Common myeloid progenitor, CD34-positive (primary cell): ENCODE measurements around the gene PLPP4.

ENCODE experiments used
- CTCF ChIA-PET: fragments of 350-600 bp; sonication (Branson Sonifier 250); formaldehyde crosslinking; loops from one replicate; lab custom pipeline; 2021; ENCODE audit warnings: antibody characterized with exemption; lab: Charles Lee
- POLR2A ChIA-PET: fragments of 350-600 bp; sonication (Branson Sonifier 250); formaldehyde crosslinking; loops from one replicate; lab custom pipeline; 2021; ENCODE audit warnings: antibody characterized with exemption; lab: Charles Lee
- DNase-seq, 3 donors: peaks; one replicate each; pipeline versions ENCODE4 v3.0.0 to v3.0.0-alpha.2; 2013
- H3K27ac ChIP-seq, 2 experiments: 1 replicate in 1 of 2; 2 replicates in 1 of 2; pipeline ENCODE4 v1.7.0; 2013; ENCODE audit warnings: inconsistent platforms in 2 of 2, low read length in 2 of 2, mild to moderate bottlenecking in 2 of 2, low read depth in 1 of 2, moderate library complexity in 1 of 2; ENCODE audit not compliant: severe bottlenecking in 2 of 2, insufficient read depth in 1 of 2, poor library complexity in 1 of 2
- H3K27me3 ChIP-seq, 5 experiments: replicated peaks in 2 of 5; 1 replicate in 3 of 5; 2 replicates in 2 of 5; pipeline versions ENCODE4 v1.6.1 to v1.7.0; 2013; ENCODE audit warnings: low read length in 4 of 5, mild to moderate bottlenecking in 2 of 5, moderate library complexity in 2 of 5, inconsistent platforms in 1 of 5; ENCODE audit not compliant: insufficient read depth in 5 of 5, control insufficient read depth in 4 of 5
- H3K36me3 ChIP-seq, 4 experiments: 1 replicate in 2 of 4; 2 replicates in 2 of 4; pipeline versions ENCODE4 v1.6.1 to v1.7.0; 2013; ENCODE audit warnings: low read length in 3 of 4, control low read depth in 1 of 4, mild to moderate bottlenecking in 1 of 4; ENCODE audit not compliant: control insufficient read depth in 4 of 4, insufficient read depth in 4 of 4
- H3K4me1 ChIP-seq, 4 experiments: 1 replicate in 3 of 4; 2 replicates in 1 of 4; pipeline versions ENCODE4 v1.6.1 to v1.7.1; 2013; ENCODE audit warnings: low read length in 3 of 4, mild to moderate bottlenecking in 3 of 4, control low read depth in 1 of 4, inconsistent platforms in 1 of 4, moderate library complexity in 1 of 4; ENCODE audit not compliant: control insufficient read depth in 4 of 4, insufficient read depth in 4 of 4; ENCODE audit errors: control extremely low read depth in 1 of 4
- H3K4me3 ChIP-seq, 7 experiments: 1 replicate in 4 of 7; 2 replicates in 3 of 7; pipeline versions ENCODE4 v1.5.1 to v1.7.0; 2013; ENCODE audit warnings: mild to moderate bottlenecking in 7 of 7, low read length in 6 of 7, moderate library complexity in 6 of 7, inconsistent platforms in 2 of 7, low read depth in 2 of 7, control low read depth in 1 of 7; ENCODE audit not compliant: insufficient read depth in 4 of 7, control insufficient read depth in 1 of 7; ENCODE audit errors: extremely low read depth in 1 of 7
- H3K9me3 ChIP-seq, 5 experiments: 1 replicate in 4 of 5; 2 replicates in 1 of 5; pipeline versions ENCODE4 v1.6.1 to v1.7.1; 2013; ENCODE audit warnings: low read length in 4 of 5, mild to moderate bottlenecking in 2 of 5, inconsistent platforms in 1 of 5, low read depth in 1 of 5, moderate library complexity in 1 of 5; ENCODE audit not compliant: control insufficient read depth in 4 of 5, insufficient read depth in 2 of 5; ENCODE audit errors: control extremely low read depth in 1 of 5
- WGBS: methylation state at CpG from one replicate; pipeline ENCODE4 v1.1.5; 2013; ENCODE audit not compliant: insufficient coverage; 5-methylcytosine and 5-hydroxymethylcytosine counted together

The PLPP4 gene

GRCh38 chr10:120600871-120601649 is 144.0 kb downstream of the PLPP4 start:
- DNase-seq, result peak; percentile 67 to 93 (median 90)
- POLR2A ChIA-PET, result no interaction called here
- Histone ChIP-seq H3K4me1 (peaks cover 0 to 14% (median 11%) of the 10 kb centered on the region in 4 experiments), H3K9me3 (peaks cover 0 to 7% (median 0%) of the 10 kb centered on the region in 5 experiments), H3K27me3 (no peaks in the 10 kb centered on the region), H3K27ac (no peak overlapping the region), H3K36me3 (no peaks in the 10 kb centered on the region), H3K4me3 (peak overlapping the region in 1 of 7 experiments; percentile 11)
- 10% methylated on average over 10 of the region's 12 CpGs for whole genome bisulfite sequencing
- CTCF ChIA-PET, result interaction anchor here (0.7 to 5.0 kb wide), 5 partner anchors 12 to 178 kb away, joined by 3 to 21 read pairs (median 11); no protein-coding TSS in a partner anchor

- 100% methylated on average over 1 of the region's 2 CpGs for WGBS
- no peak overlapping the region for H3K27ac ChIP-seq
- H3K27me3 ChIP-seq, result no peaks in the 10 kb centered on the region
- ChIA-PET CTCF (interaction anchor here (0.7 to 2.3 kb wide), 3 partner anchors 129 to 179 kb away, joined by 3 to 11 read pairs (median 3); no protein-coding TSS in a partner anchor), POLR2A (no interaction called here)
- peaks cover 0 to 7% (median 0%) of the 10 kb centered on the region in 5 experiments for H3K9me3 ChIP-seq
- no peak overlapping the region for H3K4me3 ChIP-seq
- no peak for DNase-seq
- H3K4me1 ChIP-seq, result peaks cover 0 to 14% (median 11%) of the 10 kb centered on the region in 4 experiments
- H3K36me3 ChIP-seq, result no peaks in the 10 kb centered on the region
Observed at GRCh38 chr10:120601999-120602398, 145.0 kb downstream of the PLPP4 start.

GRCh38 chr10:120605410-120605809 is 148.4 kb downstream of the PLPP4 start:
- Histone ChIP-seq H3K27me3 (no peaks in the 10 kb centered on the region), H3K9me3 (peaks cover 0 to 7% (median 0%) of the 10 kb centered on the region in 5 experiments), H3K36me3 (no peaks in the 10 kb centered on the region), H3K4me1 (peaks cover 0 to 13% (median 10%) of the 10 kb centered on the region in 4 experiments), H3K4me3 (no peak overlapping the region), H3K27ac (no peak overlapping the region)
- DNase-seq, result no peak
- WGBS, result no CpG with 5 or more reads among the region's 3 CpGs
- ChIA-PET CTCF (interaction anchor here (0.8 to 1.3 kb wide), 3 partner anchors 16 to 133 kb away, joined by 3 to 4 read pairs (median 4); no protein-coding TSS in a partner anchor), POLR2A (no interaction called here)

GRCh38 chr10:120606051-120606764 is 149.2 kb downstream of the PLPP4 start:
- Histone ChIP-seq H3K4me1 (peaks cover 0 to 5% (median 3%) of the 10 kb centered on the region in 4 experiments), H3K27me3 (no peaks in the 10 kb centered on the region), H3K36me3 (no peaks in the 10 kb centered on the region), H3K9me3 (peaks cover 0 to 7% (median 0%) of the 10 kb centered on the region in 5 experiments), H3K27ac (no peak overlapping the region), H3K4me3 (no peak overlapping the region)
- no peak for DNase-seq
- 100% methylated on average over 1 of the region's 5 CpGs for WGBS
- ChIA-PET POLR2A (no interaction called here), CTCF (interaction anchor here (0.8 to 1.3 kb wide), 3 partner anchors 15 to 132 kb away, joined by 3 to 4 read pairs (median 4); no protein-coding TSS in a partner anchor)

- DNase-seq, result no peak
- no peaks in the 10 kb centered on the region for H3K36me3 ChIP-seq
- no peaks in the 10 kb centered on the region for H3K27me3 ChIP-seq
- peaks cover 0 to 7% (median 0%) of the 10 kb centered on the region in 5 experiments for H3K9me3 ChIP-seq
- H3K27ac ChIP-seq, result no peak overlapping the region
- CTCF ChIA-PET, result interaction anchor here (1.0 kb wide), 1 partner anchor 41 kb away, joined by 3 read pairs; no protein-coding TSS in a partner anchor
- WGBS, result 100% methylated on average over 1 of the region's 2 CpGs
- H3K4me3 ChIP-seq, result no peak overlapping the region
- no peaks in the 10 kb centered on the region for H3K4me1 ChIP-seq
- POLR2A ChIA-PET, result no interaction called here
Observed at GRCh38 chr10:120607016-120607709, 150.1 kb downstream of the PLPP4 start.

GRCh38 chr10:120607710-120608703 is 151.0 kb downstream of the PLPP4 start:
- Histone ChIP-seq H3K27me3 (no peaks in the 10 kb centered on the region), H3K36me3 (no peaks in the 10 kb centered on the region), H3K4me3 (no peak overlapping the region), H3K27ac (no peak overlapping the region), H3K9me3 (peaks cover 0 to 4% (median 0%) of the 10 kb centered on the region in 5 experiments), H3K4me1 (no peaks in the 10 kb centered on the region)
- ChIA-PET CTCF (interaction anchor here (1.0 kb wide), 1 partner anchor 40 kb away, joined by 3 read pairs; no protein-coding TSS in a partner anchor), POLR2A (no interaction called here)
- no peak for DNase-seq
- WGBS, result 100% methylated on average over 1 of the region's 5 CpGs
